HepG2 (cell line): Measurements from ENCODE around the gene TP53TG5. TPM values are rescaled to one million over a fixed set of nuclear protein-coding genes. Genes with fewer than 3 reads are reported as not detected.

Experiments
- AKAP8 ChIP-seq: sonication (generic); formaldehyde crosslinking; IDR thresholded peaks from 2 replicates; pipeline ENCODE4 v1.5.1; 2020; ENCODE audit warnings: mild to moderate bottlenecking, missing genetic modification reagents
- FOSL2 ChIP-seq: sonication (generic); formaldehyde crosslinking; IDR thresholded peaks from 2 replicates; pipeline ENCODE4 v1.4.0; 2020; ENCODE audit warnings: missing genetic modification reagents
- GABPA ChIP-seq, 2 experiments: IDR thresholded peaks; 2 replicates each; pipeline ENCODE4 v1.6.1; 2011 to 2016; ENCODE audit warnings: low read depth in 2 of 2, low read length in 1 of 2, missing biosample characterization in 1 of 2, missing genetic modification characterization in 1 of 2
- KDM1A ChIP-seq: IDR thresholded peaks from 2 replicates; pipeline ENCODE4 v1.6.1; 2016; ENCODE audit warnings: missing compliant biosample characterization
- PTBP1 ChIP-seq: fragments of 200-400 bp; formaldehyde crosslinking; IDR thresholded peaks from 2 replicates; pipeline ENCODE4 v1.6.1; 2018; ENCODE audit warnings: low read length, low read depth; ENCODE audit not compliant: poor library complexity, severe bottlenecking
- SRF ChIP-seq: IDR thresholded peaks from 2 replicates; pipeline ENCODE4 v1.6.1; 2011; ENCODE audit warnings: mild to moderate bottlenecking, low read depth, low read length, moderate library complexity
- TCF12 ChIP-seq, 2 experiments: fragments of 450-650 bp in 1 of 2; sonication (generic) in 1 of 2; formaldehyde crosslinking in 1 of 2; IDR thresholded peaks; 2 replicates each; pipeline versions ENCODE4 v1.6.1 to v1.8.0; 2017 to 2022; ENCODE audit warnings: antibody characterized with exemption in 1 of 2, mild to moderate bottlenecking in 1 of 2, missing genetic modification reagents in 1 of 2, moderate library complexity in 1 of 2
- TSC22D2 ChIP-seq: sonication (generic); formaldehyde crosslinking; IDR thresholded peaks from 2 replicates; pipeline ENCODE4 v1.5.1; 2020; ENCODE audit warnings: missing genetic modification reagents, mild to moderate bottlenecking, borderline replicate concordance
- XRCC5 ChIP-seq: fragments of 200-400 bp; formaldehyde crosslinking; optimal IDR thresholded peaks from 2 replicates; pipeline ENCODE3; 2017; ENCODE audit warnings: mild to moderate bottlenecking, low read length
- ZBTB8A ChIP-seq: sonication (generic); formaldehyde crosslinking; IDR thresholded peaks from 2 replicates; pipeline ENCODE4 v1.4.0; 2020; ENCODE audit warnings: mild to moderate bottlenecking, low read depth, missing genetic modification reagents, borderline replicate concordance
- ZKSCAN1 ChIP-seq: fragments of 150-350 bp; IDR thresholded peaks from 2 replicates; pipeline ENCODE4 v1.6.1; 2014; ENCODE audit warnings: low read length
- ZNF354B ChIP-seq: sonication (generic); formaldehyde crosslinking; IDR thresholded peaks from 2 replicates; pipeline ENCODE4 v1.8.0; 2022; ENCODE audit warnings: mild to moderate bottlenecking, missing genetic modification reagents
- polyA plus RNA-seq, 8 experiments: library from polyadenylated mRNA; depleted of rRNA in 3 of 8; stranded (reverse) in 7 of 8; unstranded in 1 of 8; fragments of >200 nt; fragmentation: Illumina TruSeq in 4 of 8; extraction: Trizol in 4 of 8; gene quantifications; 2 replicates each; pipeline versions ENCODE4 v1.2.1 to v1.2.3, GENCODE V29; 2011 to 2016; ENCODE audit warnings: low read depth in 4 of 8, missing spikeins in 1 of 8, mixed read lengths in 1 of 8; ENCODE audit not compliant: insufficient read depth in 1 of 8
- total RNA-seq, 5 experiments: library from RNA; depleted of rRNA; stranded (reverse); fragments of >200 nt; fragmentation: Illumina TruSeq; extraction: Trizol; gene quantifications; 2 replicates each; pipeline ENCODE4 v1.2.3, GENCODE V29; 2016; ENCODE audit warnings: low read depth in 1 of 5
- TF ChIP-seq, protein P1 (sequence below): sonication (generic); formaldehyde crosslinking; IDR thresholded peaks from 2 replicates; pipeline ENCODE4 v1.5.1; 2020; ENCODE audit warnings: missing genetic modification reagents, mild to moderate bottlenecking, borderline replicate concordance
- TF ChIP-seq, protein P2 (sequence below): sonication (generic); formaldehyde crosslinking; IDR thresholded peaks from 2 replicates; pipeline ENCODE4 v1.4.0; 2020; ENCODE audit warnings: mild to moderate bottlenecking, missing genetic modification reagents
- TF ChIP-seq, protein P3 (sequence below): sonication (generic); formaldehyde crosslinking; IDR thresholded peaks from 2 replicates; pipeline ENCODE4 v1.5.0; 2020; ENCODE audit warnings: mild to moderate bottlenecking, missing genetic modification reagents, borderline replicate concordance
- TF ChIP-seq, protein P4 (sequence below): sonication (generic); formaldehyde crosslinking; IDR thresholded peaks from 2 replicates; pipeline ENCODE4 v1.4.0; 2020; ENCODE audit warnings: missing genetic modification reagents

TP53TG5 gene
- total and polyA plus RNA-seq, 2 of the 13 experiments (the other 11 are each of a cell fraction or from before 2014, with no cell fraction given), result 0.11 TPM; not detected in 1

DNA sequence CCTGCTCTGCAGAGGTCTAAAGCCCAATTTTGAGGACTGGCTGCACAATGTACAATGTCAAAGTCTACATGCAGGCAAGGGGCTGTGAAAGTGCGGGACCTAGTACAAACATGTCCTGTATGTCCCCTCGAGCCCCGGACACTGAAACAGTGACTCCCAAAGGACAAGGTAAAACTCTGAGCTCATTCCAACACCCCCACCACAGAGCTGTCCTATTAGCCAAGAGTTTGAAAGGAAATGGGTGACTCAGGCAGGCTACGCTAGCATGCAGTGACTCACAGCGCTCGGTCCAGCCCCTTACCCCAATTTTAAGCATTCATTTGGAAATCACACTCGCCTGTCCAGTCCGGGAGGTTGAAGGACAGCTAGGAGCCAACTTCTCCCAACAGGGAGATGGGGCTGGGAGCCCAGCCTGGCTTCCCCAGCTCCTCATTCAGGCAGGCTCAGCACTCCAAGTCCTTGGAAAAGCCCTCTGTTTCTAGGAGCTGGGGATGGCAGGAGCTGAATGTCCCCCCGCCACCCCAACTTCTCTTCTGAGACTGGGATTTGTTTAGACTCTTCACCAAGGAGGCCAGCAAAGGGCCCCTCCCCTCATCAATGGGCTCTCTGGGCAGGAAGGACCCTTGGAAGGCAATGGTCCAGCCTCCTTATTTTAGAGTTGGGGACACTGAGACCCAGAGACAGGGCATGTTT is 33.8 kb downstream of the TP53TG5 start (continued):
- TF ChIP-seq, protein P1, sequence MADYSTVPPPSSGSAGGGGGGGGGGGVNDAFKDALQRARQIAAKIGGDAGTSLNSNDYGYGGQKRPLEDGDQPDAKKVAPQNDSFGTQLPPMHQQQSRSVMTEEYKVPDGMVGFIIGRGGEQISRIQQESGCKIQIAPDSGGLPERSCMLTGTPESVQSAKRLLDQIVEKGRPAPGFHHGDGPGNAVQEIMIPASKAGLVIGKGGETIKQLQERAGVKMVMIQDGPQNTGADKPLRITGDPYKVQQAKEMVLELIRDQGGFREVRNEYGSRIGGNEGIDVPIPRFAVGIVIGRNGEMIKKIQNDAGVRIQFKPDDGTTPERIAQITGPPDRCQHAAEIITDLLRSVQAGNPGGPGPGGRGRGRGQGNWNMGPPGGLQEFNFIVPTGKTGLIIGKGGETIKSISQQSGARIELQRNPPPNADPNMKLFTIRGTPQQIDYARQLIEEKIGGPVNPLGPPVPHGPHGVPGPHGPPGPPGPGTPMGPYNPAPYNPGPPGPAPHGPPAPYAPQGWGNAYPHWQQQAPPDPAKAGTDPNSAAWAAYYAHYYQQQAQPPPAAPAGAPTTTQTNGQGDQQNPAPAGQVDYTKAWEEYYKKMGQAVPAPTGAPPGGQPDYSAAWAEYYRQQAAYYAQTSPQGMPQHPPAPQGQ, result no peak
- TF ChIP-seq SRF (0 out of 2 replicates have a peak, but pooled peaks have one; percentile 2), ZKSCAN1 (no peak), TSC22D2 (CRISPR knock-in tag) (no peak), GABPA (IDR thresholded peaks at IDR 0.05; ENCODE audit: low read depth, low read length) (no peak), GABPA (CRISPR knock-in tag; IDR thresholded peaks at IDR 0.05; ENCODE audit: low read depth) (no peak), FOSL2 (CRISPR knock-in tag) (peak; percentile 98), AKAP8 (CRISPR knock-in tag) (no peak), ZBTB8A (CRISPR knock-in tag) (no peak), TCF12 (IDR thresholded peaks at IDR 0.05) (no peak), TCF12 (CRISPR knock-in tag; IDR thresholded peaks at IDR 0.05) (peak; percentile 78; the same call in 1 of the 2 replicates), XRCC5 (peak; percentile 41), KDM1A (no peak), ZNF354B (CRISPR knock-in tag) (0 out of 2 replicates have a peak, but pooled peaks have one; percentile 22), PTBP1 (no peak)
- TF ChIP-seq, protein P2, sequence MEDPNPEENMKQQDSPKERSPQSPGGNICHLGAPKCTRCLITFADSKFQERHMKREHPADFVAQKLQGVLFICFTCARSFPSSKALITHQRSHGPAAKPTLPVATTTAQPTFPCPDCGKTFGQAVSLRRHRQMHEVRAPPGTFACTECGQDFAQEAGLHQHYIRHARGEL (CRISPR knock-in tag), result no peak
- TF ChIP-seq, protein P3, sequence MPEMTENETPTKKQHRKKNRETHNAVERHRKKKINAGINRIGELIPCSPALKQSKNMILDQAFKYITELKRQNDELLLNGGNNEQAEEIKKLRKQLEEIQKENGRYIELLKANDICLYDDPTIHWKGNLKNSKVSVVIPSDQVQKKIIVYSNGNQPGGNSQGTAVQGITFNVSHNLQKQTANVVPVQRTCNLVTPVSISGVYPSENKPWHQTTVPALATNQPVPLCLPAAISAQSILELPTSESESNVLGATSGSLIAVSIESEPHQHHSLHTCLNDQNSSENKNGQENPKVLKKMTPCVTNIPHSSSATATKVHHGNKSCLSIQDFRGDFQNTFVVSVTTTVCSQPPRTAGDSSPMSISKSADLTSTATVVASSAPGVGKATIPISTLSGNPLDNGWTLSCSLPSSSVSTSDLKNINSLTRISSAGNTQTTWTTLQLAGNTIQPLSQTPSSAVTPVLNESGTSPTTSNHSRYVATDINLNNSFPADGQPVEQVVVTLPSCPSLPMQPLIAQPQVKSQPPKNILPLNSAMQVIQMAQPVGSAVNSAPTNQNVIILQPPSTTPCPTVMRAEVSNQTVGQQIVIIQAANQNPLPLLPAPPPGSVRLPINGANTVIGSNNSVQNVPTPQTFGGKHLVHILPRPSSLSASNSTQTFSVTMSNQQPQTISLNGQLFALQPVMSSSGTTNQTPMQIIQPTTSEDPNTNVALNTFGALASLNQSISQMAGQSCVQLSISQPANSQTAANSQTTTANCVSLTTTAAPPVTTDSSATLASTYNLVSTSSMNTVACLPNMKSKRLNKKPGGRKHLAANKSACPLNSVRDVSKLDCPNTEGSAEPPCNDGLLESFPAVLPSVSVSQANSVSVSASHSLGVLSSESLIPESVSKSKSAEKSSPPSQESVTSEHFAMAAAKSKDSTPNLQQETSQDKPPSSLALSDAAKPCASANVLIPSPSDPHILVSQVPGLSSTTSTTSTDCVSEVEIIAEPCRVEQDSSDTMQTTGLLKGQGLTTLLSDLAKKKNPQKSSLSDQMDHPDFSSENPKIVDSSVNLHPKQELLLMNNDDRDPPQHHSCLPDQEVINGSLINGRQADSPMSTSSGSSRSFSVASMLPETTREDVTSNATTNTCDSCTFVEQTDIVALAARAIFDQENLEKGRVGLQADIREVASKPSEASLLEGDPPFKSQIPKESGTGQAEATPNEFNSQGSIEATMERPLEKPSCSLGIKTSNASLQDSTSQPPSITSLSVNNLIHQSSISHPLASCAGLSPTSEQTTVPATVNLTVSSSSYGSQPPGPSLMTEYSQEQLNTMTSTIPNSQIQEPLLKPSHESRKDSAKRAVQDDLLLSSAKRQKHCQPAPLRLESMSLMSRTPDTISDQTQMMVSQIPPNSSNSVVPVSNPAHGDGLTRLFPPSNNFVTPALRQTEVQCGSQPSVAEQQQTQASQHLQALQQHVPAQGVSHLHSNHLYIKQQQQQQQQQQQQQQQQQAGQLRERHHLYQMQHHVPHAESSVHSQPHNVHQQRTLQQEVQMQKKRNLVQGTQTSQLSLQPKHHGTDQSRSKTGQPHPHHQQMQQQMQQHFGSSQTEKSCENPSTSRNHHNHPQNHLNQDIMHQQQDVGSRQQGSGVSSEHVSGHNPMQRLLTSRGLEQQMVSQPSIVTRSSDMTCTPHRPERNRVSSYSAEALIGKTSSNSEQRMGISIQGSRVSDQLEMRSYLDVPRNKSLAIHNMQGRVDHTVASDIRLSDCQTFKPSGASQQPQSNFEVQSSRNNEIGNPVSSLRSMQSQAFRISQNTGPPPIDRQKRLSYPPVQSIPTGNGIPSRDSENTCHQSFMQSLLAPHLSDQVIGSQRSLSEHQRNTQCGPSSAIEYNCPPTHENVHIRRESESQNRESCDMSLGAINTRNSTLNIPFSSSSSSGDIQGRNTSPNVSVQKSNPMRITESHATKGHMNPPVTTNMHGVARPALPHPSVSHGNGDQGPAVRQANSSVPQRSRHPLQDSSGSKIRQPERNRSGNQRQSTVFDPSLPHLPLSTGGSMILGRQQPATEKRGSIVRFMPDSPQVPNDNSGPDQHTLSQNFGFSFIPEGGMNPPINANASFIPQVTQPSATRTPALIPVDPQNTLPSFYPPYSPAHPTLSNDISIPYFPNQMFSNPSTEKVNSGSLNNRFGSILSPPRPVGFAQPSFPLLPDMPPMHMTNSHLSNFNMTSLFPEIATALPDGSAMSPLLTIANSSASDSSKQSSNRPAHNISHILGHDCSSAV (CRISPR knock-in tag), result no peak
- TF ChIP-seq, protein P4, sequence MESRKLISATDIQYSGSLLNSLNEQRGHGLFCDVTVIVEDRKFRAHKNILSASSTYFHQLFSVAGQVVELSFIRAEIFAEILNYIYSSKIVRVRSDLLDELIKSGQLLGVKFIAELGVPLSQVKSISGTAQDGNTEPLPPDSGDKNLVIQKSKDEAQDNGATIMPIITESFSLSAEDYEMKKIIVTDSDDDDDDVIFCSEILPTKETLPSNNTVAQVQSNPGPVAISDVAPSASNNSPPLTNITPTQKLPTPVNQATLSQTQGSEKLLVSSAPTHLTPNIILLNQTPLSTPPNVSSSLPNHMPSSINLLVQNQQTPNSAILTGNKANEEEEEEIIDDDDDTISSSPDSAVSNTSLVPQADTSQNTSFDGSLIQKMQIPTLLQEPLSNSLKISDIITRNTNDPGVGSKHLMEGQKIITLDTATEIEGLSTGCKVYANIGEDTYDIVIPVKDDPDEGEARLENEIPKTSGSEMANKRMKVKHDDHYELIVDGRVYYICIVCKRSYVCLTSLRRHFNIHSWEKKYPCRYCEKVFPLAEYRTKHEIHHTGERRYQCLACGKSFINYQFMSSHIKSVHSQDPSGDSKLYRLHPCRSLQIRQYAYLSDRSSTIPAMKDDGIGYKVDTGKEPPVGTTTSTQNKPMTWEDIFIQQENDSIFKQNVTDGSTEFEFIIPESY, result no peak
